ENCODE measurements around the gene RHEX. TPM values are rescaled to one million over a fixed set of nuclear protein-coding genes. Genes with fewer than 3 reads are reported as not detected.

RHEX gene
- polyA plus RNA-seq, 3 donors, result not detected

- no peak overlapping the region for H3K4me3 Mint-ChIP-seq
- Histone ChIP-seq H3K36me3 (replicated peaks in 1 of 2; ENCODE audit: control insufficient read depth in 1 of 2, insufficient read depth in 2 of 2, low read length in 2 of 2) (no peaks in the 10 kb centered on the region), H3K9me3 (replicated peaks in 1 of 2; ENCODE audit: control insufficient read depth in 1 of 2, insufficient read depth in 1 of 2, low read length in 2 of 2) (no peaks in the 10 kb centered on the region), H2AFZ (ENCODE audit: insufficient read depth, low read depth, low read length, poor library complexity, severe bottlenecking) (no peak overlapping the region), H4K20me1 (ENCODE audit: insufficient read depth, low read length) (no peaks in the 10 kb centered on the region), H3K27ac (ENCODE audit: low read depth in 1 of 2, low read length in 2 of 2) (no peak overlapping the region), H3K27me3 (ENCODE audit: control insufficient read depth in 2 of 2, insufficient read depth in 2 of 2, low read length in 2 of 2) (no peaks in the 10 kb centered on the region), H3K4me2 (replicated peaks; ENCODE audit: extremely low read depth, low read length, poor library complexity, severe bottlenecking) (no peak overlapping the region), H3K79me2 (ENCODE audit: insufficient read depth, low read length) (no peaks in the 10 kb centered on the region), H3K4me1 (ENCODE audit: control insufficient read depth in 1 of 2, insufficient read depth in 2 of 2, low read length in 2 of 2) (peaks cover 16 to 24% of the 10 kb centered on the region in 2 donors), H3K9ac (ENCODE audit: insufficient read depth, low read length, poor library complexity, severe bottlenecking) (no peak overlapping the region), H3K4me3 (replicated peaks in 1 of 3; ENCODE audit: low read depth in 2 of 3, low read length in 3 of 3) (no peak overlapping the region)
- peaks cover 22% of the 10 kb centered on the region for H3K4me1 Mint-ChIP-seq
- H3K27ac Mint-ChIP-seq, result peak overlapping the region in 1 of 7 donors; percentile 32
- peaks cover 0 to 2% of the 10 kb centered on the region in 2 donors for H3K36me3 Mint-ChIP-seq
- no peaks in the 10 kb centered on the region for H3K9me3 Mint-ChIP-seq
- intact Hi-C loops (cut with micrococcal nuclease), result no loop called here
- DNase-seq, result no peak
- peaks cover 0 to 2% (median 1%) of the 10 kb centered on the region in 3 donors for H3K27me3 Mint-ChIP-seq (ENCODE audit: low read depth in 3 of 3)
- 41% methylated on average over 3 of the region's 4 CpGs for WGBS (ENCODE audit: insufficient coverage)
- no peak for TF ChIP-seq CTCF (IDR thresholded peaks at IDR 0.05)
These were observed 23.5 kb upstream of the RHEX start for GRCh38 chr1:206029484-206029883.

GRCh38 chr1:206030191-206030590 is 22.8 kb upstream of the RHEX start:
- Mint-ChIP-seq H3K36me3 (peaks cover 0 to 2% of the 10 kb centered on the region in 2 donors), H3K9me3 (no peaks in the 10 kb centered on the region), H3K27me3 (ENCODE audit: low read depth in 3 of 3) (peaks cover 0 to 5% (median 5%) of the 10 kb centered on the region in 3 donors), H3K4me3 (no peak overlapping the region), H3K4me1 (peaks cover 29% of the 10 kb centered on the region), H3K27ac (no peak overlapping the region)
- H3K9me3 ChIP-seq (replicated peaks in 1 of 2; ENCODE audit: control insufficient read depth in 1 of 2, insufficient read depth in 1 of 2, low read length in 2 of 2), result no peaks in the 10 kb centered on the region
- H4K20me1 ChIP-seq (ENCODE audit: insufficient read depth, low read length), result no peaks in the 10 kb centered on the region
- no peak for DNase-seq
- H3K9ac ChIP-seq (ENCODE audit: insufficient read depth, low read length, poor library complexity, severe bottlenecking), result no peak overlapping the region
- 72% methylated on average over 3 of the region's 4 CpGs for WGBS (ENCODE audit: insufficient coverage)
- H2AFZ ChIP-seq (ENCODE audit: insufficient read depth, low read depth, low read length, poor library complexity, severe bottlenecking), result no peak overlapping the region
- no peaks in the 10 kb centered on the region for H3K36me3 ChIP-seq (replicated peaks in 1 of 2; ENCODE audit: control insufficient read depth in 1 of 2, insufficient read depth in 2 of 2, low read length in 2 of 2)
- TF ChIP-seq CTCF (IDR thresholded peaks at IDR 0.05), result no peak
- H3K79me2 ChIP-seq (ENCODE audit: insufficient read depth, low read length), result no peaks in the 10 kb centered on the region
- no peaks in the 10 kb centered on the region for H3K27me3 ChIP-seq (ENCODE audit: control insufficient read depth in 2 of 2, insufficient read depth in 2 of 2, low read length in 2 of 2)
- no peak overlapping the region for H3K4me2 ChIP-seq (replicated peaks; ENCODE audit: extremely low read depth, low read length, poor library complexity, severe bottlenecking)
- intact Hi-C loops (cut with micrococcal nuclease), result loop anchor here (2.0 to 10.0 kb wide), 3 partner anchors 45 to 77 kb away; no protein-coding TSS in a partner anchor
- H3K4me3 ChIP-seq (replicated peaks in 1 of 3; ENCODE audit: low read depth in 2 of 3, low read length in 3 of 3), result no peak overlapping the region
- H3K4me1 ChIP-seq (ENCODE audit: control insufficient read depth in 1 of 2, insufficient read depth in 2 of 2, low read length in 2 of 2), result peaks cover 22 to 31% of the 10 kb centered on the region in 2 donors
- no peak overlapping the region for H3K27ac ChIP-seq (ENCODE audit: low read depth in 1 of 2, low read length in 2 of 2)
